ENCODE results near the gene BTBD16.

DNA sequence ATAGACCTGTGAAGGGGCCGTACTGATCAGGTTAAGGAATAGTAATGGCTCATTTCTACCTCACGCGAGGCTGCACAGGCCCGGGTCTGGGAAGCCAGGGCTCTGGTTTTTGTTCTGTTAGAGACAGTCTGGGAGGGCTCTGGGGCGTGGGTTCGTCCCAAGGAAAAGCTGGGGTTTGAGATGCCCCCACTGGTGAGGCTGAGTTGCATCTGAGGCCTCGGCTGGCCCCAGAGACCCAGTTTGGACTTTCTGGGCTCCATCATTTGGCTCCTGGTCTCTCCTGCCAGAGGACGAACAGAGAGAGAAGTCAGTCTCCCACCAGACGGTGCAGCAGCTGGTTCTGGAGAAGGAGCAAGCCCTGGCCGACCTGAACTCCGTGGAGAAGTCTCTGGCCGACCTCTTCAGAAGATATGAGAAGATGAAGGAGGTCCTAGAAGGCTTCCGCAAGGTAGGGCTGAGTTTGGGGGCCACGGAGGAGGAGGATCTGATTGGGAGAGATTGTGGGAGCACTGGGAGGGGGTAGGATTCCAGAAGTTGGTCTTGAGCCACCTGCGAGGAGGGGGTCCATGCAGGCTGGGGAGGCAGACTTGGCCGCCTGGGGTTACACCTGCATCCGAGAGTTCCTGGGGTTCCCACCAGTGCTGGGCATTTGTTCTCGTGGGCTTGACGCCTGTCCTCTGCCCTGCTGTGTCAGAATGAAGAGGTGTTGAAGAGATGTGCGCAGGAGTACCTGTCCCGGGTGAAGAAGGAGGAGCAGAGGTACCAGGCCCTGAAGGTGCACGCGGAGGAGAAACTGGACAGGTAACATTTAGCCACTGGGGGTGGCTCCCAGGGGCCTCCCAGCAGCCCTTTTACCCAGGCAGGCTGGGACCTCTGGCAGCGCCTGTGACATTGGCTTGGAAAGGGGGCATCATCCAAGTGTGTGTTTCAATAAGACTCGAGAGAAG, 22.5 kb upstream of the BTBD16 start:
- TF ChIP-seq TAF1 (IDR thresholded peaks at IDR 0.05; ENCODE audit: borderline replicate concordance, low read depth, low read length) (no peak), POLR2A (IDR thresholded peaks at IDR 0.05; ENCODE audit: low read depth, low read length) (no peak), POLR2AphosphoS5 (IDR thresholded peaks at IDR 0.05; ENCODE audit: low read depth, low read length) (no peak)

Data from GM12892 (cell line).